Stimulated activated CD4-positive, alpha-beta T cell treated with anti-CD3 and anti-CD28 coated beads, Interleukin-2, amount 100 ng/mL, for 24 hours (primary cell): ENCODE data around the gene DDX10.

Source experiments
- DNase-seq, 2 donors: peaks; one replicate each; pipeline ENCODE4 v3.0.0-alpha.2; 2020

Gene DDX10

DNA sequence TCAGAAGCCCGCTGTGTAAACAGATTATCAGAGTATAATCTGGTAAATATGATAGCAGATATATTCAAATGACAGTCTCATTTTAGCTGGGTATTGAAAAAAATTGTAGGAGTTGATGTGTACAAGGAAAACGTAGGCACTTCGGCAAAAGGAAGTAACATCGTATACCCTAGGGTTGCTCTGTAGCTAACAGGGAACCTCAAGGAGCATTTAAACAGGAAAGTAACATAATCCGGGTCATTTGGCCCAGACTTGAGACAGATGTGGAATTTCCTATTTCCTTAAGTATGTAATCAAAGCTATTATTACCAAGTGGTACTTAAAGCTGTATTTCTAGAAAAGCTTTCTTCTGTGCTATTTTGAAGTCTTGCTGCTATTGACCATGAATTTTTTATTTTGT, 215.6 kb downstream of the DDX10 start:
- no peak for DNase-seq

DNA sequence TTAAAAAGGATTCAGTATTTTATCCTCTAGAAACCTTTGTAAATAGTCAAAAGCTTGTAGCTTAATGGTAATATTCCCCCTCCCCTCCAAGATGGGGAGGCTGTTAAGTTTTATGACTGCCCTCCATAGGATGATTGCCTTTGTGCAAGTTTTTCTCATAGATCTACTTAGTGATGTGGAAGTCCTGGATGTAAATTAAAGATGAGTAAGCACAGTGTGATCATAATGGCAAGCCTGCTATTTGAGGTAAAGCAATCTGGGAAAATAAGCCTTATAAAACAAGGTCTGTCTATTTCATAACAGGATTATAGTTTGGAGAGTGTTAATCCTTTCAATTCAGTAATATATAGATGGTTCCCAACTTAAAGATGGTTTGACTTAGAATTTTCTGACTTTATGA, 216.3 kb downstream of the DDX10 start:
- DNase-seq: no peak

- DNase-seq: no peak
Observed at GRCh38 chr11:108882211-108882831, 217.5 kb downstream of the DDX10 start.

DNA sequence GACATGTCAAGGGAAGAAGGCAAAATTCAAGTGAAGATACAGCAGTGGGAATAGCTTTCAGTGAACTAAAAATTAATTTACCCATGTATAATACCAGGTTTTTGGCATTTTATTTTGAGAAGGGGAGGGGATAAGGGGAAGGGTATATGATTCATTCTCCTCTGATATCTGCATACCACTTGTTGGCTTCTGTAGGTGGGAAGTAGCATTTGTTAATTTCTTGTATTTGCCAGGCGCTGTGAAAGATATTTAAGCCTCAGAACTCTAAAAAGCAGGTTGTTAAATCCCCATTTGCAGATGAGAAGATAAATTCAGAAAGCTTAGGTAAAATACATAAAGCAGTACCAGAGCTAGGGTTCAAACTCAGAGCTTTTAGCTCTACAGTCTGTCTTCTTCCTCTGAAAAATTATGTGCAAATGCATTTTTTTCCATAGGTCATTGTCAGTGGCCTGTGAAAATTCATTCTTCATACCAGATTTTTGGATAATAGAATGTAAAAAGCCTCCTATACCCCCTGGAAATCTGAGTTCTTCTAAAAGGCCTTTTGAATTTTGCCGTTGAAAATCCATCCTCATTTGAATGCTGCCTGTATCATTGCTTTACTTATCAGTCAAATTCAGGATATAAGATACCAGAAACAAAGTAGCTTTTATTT, 221.3 kb downstream of the DDX10 start:
- no peak for DNase-seq

DNA sequence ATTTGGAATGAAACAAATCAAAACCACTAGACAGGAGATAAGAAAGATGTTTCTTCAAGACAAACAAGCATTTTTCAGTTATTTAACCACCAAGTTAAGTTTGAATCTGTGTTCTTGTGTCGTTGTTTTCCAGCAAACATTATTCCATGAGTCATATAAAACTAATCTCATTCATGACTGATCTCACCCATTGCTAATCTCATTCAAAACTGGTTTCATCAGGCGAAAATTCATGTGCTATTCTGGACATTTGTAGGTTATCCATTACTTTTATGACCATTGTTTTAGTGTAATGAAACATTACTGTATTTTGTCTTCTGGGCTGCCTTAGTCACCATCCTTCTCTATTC, 221.8 kb downstream of the DDX10 start:
- DNase-seq: no peak

DNA sequence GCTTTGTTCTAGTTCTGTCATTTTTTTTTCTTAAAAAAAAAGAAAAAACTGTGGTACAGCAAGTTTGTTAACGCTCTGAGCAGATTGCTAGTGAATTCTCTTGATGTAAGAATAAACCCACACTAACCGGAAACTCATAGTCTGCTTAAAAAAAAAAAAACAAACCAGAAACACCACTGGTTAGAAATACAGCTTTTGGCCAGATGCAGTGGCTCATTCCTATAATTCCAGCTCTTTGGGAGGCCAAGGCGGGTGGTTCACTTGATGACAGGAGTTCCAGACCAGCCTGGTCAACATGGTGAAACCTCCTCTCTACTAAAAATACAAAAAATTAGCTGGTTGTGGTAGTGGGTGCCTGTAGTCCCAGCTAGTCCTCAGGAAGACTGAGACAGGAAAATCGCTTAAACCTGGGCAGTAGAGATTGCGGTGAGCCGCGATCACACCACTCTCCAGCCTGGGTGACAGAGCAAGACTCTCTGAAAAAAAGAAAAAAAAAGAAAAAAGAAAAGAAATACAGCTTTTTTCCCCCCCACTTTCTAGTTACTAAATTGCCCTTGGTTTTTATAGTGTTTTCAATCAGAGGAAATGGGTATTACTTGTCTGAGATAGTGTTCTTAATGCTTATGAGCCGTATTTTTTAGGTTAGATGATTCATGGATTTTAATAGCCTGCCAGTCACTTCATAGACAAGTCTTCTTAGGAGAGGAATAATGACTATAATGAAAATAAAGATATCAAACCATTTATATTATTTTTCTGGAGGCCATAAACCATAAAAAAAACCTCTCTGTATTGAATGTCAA, 222.8 kb downstream of the DDX10 start:
- no peak for DNase-seq

GRCh38 chr11:108890482-108891105, 225.7 kb downstream of the DDX10 start:
- no peak for DNase-seq

DNA sequence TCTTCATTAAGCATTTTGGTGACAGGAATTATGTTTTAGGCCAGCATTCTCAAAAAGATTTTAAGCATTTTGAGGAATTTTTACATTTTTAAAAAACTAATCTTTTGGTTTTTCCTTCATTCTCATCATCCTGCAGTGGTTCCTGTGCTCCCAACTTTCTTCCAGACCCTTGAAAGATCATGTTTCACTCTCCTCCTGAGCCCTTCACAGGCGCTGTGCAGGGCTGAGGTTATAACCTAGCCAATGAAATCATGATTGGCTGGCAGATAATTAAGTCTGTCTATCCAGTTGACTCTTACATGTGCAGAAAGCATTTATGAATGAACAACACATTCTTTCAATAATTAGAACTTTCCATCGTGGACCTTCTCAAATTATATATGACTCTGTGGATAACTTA, 226.3 kb downstream of the DDX10 start:
- no peak for DNase-seq

DNA sequence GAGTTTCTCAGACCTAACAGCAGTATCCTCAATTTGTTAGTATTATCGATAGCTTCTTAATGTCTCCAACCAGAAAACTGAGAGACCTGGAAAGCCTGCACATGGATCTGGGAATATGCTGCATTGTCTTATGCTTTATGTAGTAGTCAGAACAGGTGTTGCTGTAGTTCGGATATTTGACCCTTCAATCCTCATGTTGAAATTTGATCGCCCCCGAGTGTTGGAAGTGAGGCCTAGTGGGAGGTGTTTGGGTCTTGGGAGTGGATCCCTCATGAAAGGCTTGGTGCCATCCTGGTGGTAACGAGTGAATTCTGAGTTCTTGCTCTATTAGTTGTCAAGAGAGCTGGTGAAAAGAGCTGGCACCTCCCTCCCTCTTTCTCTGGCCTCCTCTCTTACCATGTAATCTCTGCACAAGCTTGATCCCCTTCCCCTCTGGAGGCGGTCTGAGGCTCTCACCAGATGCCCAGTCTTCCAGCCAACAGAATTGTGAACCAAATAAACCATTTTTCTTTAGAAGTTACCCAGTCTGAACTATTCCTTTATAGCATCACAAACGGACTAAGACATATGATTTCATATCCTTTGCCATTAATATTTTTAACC, 227.1 kb downstream of the DDX10 start:
- DNase-seq: no peak

GRCh38 chr11:108895579-108896480, 231.0 kb downstream of the DDX10 start:
- no peak for DNase-seq

- no peak for DNase-seq
Observed at GRCh38 chr11:108897071-108897481, 232.2 kb downstream of the DDX10 start.

- DNase-seq: no peak
Observed at GRCh38 chr11:108897916-108898315, 233.0 kb downstream of the DDX10 start.

GRCh38 chr11:108901359-108901758, 236.5 kb downstream of the DDX10 start:
- DNase-seq: no peak

DNA sequence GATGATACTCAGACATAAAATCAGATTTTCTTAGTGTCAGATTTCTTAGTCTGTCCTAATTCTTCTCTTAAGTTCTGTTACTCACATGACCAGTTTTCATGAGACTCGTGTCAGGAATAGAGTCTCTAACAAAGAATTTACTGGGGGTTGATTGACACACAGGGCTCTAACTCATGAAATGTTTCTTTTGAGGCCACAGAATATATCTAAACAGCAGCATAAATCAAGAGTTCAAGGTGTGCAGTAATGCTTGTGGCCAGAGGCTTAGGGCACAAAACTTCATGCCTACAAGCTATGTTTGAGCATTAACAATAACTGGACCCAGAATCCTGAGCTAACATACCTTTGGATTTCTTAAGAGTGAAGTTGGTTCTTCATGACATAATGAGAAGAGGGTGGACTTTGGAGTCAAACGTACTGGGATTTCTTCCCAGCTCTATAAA, 237.2 kb downstream of the DDX10 start:
- DNase-seq: no peak

GRCh38 chr11:108904480-108904879, 239.6 kb downstream of the DDX10 start:
- no peak for DNase-seq

- DNase-seq: no peak
Observed at GRCh38 chr11:108906329-108906728, 241.5 kb downstream of the DDX10 start.

GRCh38 chr11:108906826-108907225, 242.0 kb downstream of the DDX10 start:
- no peak for DNase-seq

DNA sequence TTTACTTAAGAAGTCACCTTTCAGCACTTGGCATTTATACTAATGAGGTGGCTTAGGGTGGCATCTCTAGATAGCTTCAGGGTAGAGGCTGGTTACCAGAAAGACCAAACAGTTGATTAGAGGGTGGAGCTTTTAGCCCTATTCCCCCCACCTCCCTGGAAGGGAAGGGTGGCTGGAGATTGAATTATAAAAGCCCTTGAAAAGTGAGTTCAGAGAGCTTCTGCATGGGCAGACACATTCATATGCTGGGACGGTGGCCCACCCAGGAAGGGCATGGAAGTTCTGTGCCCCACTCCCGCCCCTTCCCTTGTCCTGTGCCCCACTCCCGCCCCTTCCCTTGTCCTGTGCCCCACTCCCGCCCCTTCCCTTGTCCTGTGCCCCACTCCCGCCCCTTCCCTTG, 244.2 kb downstream of the DDX10 start:
- DNase-seq: no peak

GRCh38 chr11:108909921-108910320, 245.1 kb downstream of the DDX10 start:
- DNase-seq: no peak

- DNase-seq: no peak
Observed at GRCh38 chr11:108912581-108912980, 247.7 kb downstream of the DDX10 start.

- DNase-seq: no peak
Observed at GRCh38 chr11:108913204-108913603, 248.3 kb downstream of the DDX10 start.

GRCh38 chr11:108914211-108914610, 249.3 kb downstream of the DDX10 start:
- DNase-seq: no peak
